Body of pancreas (tissue), 4 donors: ENCODE results near the gene HMHB1.

Experiments used
- CTCF ChIP-seq, 7 experiments: fragments of 450-650 bp in 4 of 7; fragments of 200-600 bp in 3 of 7; sonication (generic) in 3 of 7; IDR thresholded peaks; one replicate each; pipeline ENCODE4 v1.5.1; 2016 to 2019; ENCODE audit warnings: antibody characterized with exemption in 7 of 7
- POLR2A ChIP-seq, 3 donors: fragments of 450-650 bp; IDR thresholded peaks; one replicate each; pipeline ENCODE4 v1.6.1; 2016; ENCODE audit warnings: antibody characterized with exemption in 3 of 3, mild to moderate bottlenecking in 2 of 3

- no peak for TF ChIP-seq CTCF (IDR thresholded peaks at IDR 0.05)
- no peak for TF ChIP-seq POLR2A (IDR thresholded peaks at IDR 0.05)
Measured at GRCh38 chr5:143805861-143806260, 6.1 kb upstream of the HMHB1 start.
